Sigmoid colon (tissue), 7 donors: Measurements from ENCODE around the gene PXK. TPM values are rescaled to one million over a fixed set of nuclear protein-coding genes. Genes with fewer than 3 reads are reported as not detected.

ENCODE experiments used
- DNase-seq: peaks from one replicate; pipeline ENCODE4 v3.0.0-alpha.2; 2019
- H3K27ac ChIP-seq, 4 donors: fragments of 200-600 bp; sonication (generic); one replicate each; pipeline ENCODE4 v1.5.1; 2016 to 2019; ENCODE audit warnings: mild to moderate bottlenecking in 1 of 4
- H3K27me3 ChIP-seq, 3 donors: fragments of 200-600 bp; sonication (generic); one replicate each; pipeline ENCODE4 v1.5.1; 2019; ENCODE audit warnings: mild to moderate bottlenecking in 1 of 3
- H3K36me3 ChIP-seq, 4 donors: fragments of 200-600 bp; sonication (generic); one replicate each; pipeline ENCODE4 v1.5.1; 2016 to 2019
- H3K4me1 ChIP-seq, 4 donors: fragments of 200-600 bp; sonication (generic); one replicate each; pipeline ENCODE4 v1.5.1; 2017 to 2019
- H3K4me3 ChIP-seq, 4 donors: fragments of 200-600 bp; sonication (generic); one replicate each; pipeline ENCODE4 v1.5.1; 2017 to 2019; ENCODE audit warnings: mild to moderate bottlenecking in 2 of 4, moderate library complexity in 1 of 4
- H3K9me3 ChIP-seq, 4 donors: fragments of 200-600 bp in 3 of 4; sonication (generic) in 3 of 4; one replicate each; pipeline versions ENCODE4 v1.5.1 to v1.6.1; 2013 to 2019
- CTCF ChIP-seq, 4 experiments: fragments of 450-650 bp in 3 of 4; fragments of 200-600 bp in 1 of 4; IDR thresholded peaks; one replicate each; pipeline ENCODE4 v1.5.1; 2016 to 2019; ENCODE audit warnings: antibody characterized with exemption in 4 of 4, mild to moderate bottlenecking in 3 of 4, moderate library complexity in 2 of 4
- EP300 ChIP-seq, 4 donors: sonication (generic); formaldehyde crosslinking; IDR thresholded peaks; one replicate each; pipeline ENCODE4 v1.6.1; 2017; ENCODE audit warnings: antibody characterized with exemption in 4 of 4
- POLR2A ChIP-seq, 2 donors: fragments of 450-650 bp; IDR thresholded peaks; one replicate each; pipeline ENCODE4 v1.6.1; 2016; ENCODE audit warnings: antibody characterized with exemption in 2 of 2, mild to moderate bottlenecking in 2 of 2, moderate library complexity in 2 of 2
- POLR2AphosphoS5 ChIP-seq, 4 donors: sonication (generic); formaldehyde crosslinking; IDR thresholded peaks; one replicate each; pipeline ENCODE4 v1.6.1; 2017; ENCODE audit warnings: antibody characterized with exemption in 4 of 4
- WGBS, 2 donors: extraction: QIAGEN DNeasy Blood & Tissue Kit; methylation state at CpG; one replicate each; pipeline ENCODE4 v1.1.7; 2013; 5-methylcytosine and 5-hydroxymethylcytosine counted together
- intact Hi-C: fragments of 100-400 bp; cut with DNase I; formaldehyde crosslinking; loops from one replicate; pipeline ENCODE4 v1.15.1; 2023
- polyA plus RNA-seq, 3 donors: library from polyadenylated mRNA; stranded (reverse); fragments of 200-250 nt; gene quantifications; one replicate each; pipeline ENCODE4 v1.2.3, GENCODE V29; 2013
- total RNA-seq, 4 donors: library from RNA; depleted of rRNA; stranded (reverse); fragments of >200 nt; gene quantifications; one replicate each; pipeline ENCODE4 v1.1.0, GENCODE V29; 2016
- donor health status: healthy with polysubstance abuse.
- donor health status: Bipolar disorder and iron deficiency.
- donor health status: healthy.

Gene PXK
- total and polyA plus RNA-seq, 7 donors, result 6.9 to 58.7 (median 30.3) TPM

GRCh38 chr3:58418227-58418626 lies 85.5 kb downstream of the PXK start:
- TF ChIP-seq CTCF (IDR thresholded peaks at IDR 0.05) (no peak), POLR2AphosphoS5 (IDR thresholded peaks at IDR 0.05) (no peak), POLR2A (IDR thresholded peaks at IDR 0.05) (no peak), EP300 (IDR thresholded peaks at IDR 0.05) (no peak)
- 75 to 81% methylated on average over 6 of the region's 6 CpGs for WGBS, 2 donors
- Histone ChIP-seq H3K36me3 (peaks cover 3 to 42% (median 13%) of the 10 kb centered on the region in 4 donors), H3K4me3 (no peak overlapping the region), H3K27me3 (no peaks in the 10 kb centered on the region), H3K4me1 (peaks cover 0 to 32% (median 18%) of the 10 kb centered on the region in 4 donors), H3K9me3 (no peaks in the 10 kb centered on the region), H3K27ac (no peak overlapping the region)
- intact Hi-C loops, result no loop called here
- DNase-seq, result no peak

GRCh38 chr3:58419780-58420507 lies 87.3 kb downstream of the PXK start:
- WGBS, 2 donors, result 39 to 59% methylated on average over 7 of the region's 7 CpGs
- DNase-seq, result peak; percentile 75
- intact Hi-C loops, result loop anchor here (10.0 kb wide), 1 partner anchor 235 kb away; no protein-coding TSS in a partner anchor
- Histone ChIP-seq H3K4me1 (peaks cover 0 to 24% (median 10%) of the 10 kb centered on the region in 4 donors), H3K27ac (peak overlapping the region; percentile 46 to 63 (median 54)), H3K27me3 (no peaks in the 10 kb centered on the region), H3K9me3 (no peaks in the 10 kb centered on the region), H3K4me3 (no peak overlapping the region), H3K36me3 (peaks cover 3 to 57% (median 18%) of the 10 kb centered on the region in 4 donors)
- TF ChIP-seq CTCF (IDR thresholded peaks at IDR 0.05) (no peak), POLR2AphosphoS5 (IDR thresholded peaks at IDR 0.05) (no peak), POLR2A (IDR thresholded peaks at IDR 0.05) (no peak), EP300 (IDR thresholded peaks at IDR 0.05) (no peak)

- H3K9me3 ChIP-seq, result no peaks in the 10 kb centered on the region
- no peak overlapping the region for H3K27ac ChIP-seq
- TF ChIP-seq POLR2A (IDR thresholded peaks at IDR 0.05) (no peak), POLR2AphosphoS5 (IDR thresholded peaks at IDR 0.05) (no peak), EP300 (IDR thresholded peaks at IDR 0.05) (no peak)
- peaks cover 3 to 66% (median 21%) of the 10 kb centered on the region in 4 donors for H3K36me3 ChIP-seq
- intact Hi-C loops, result loop anchor here (10.0 kb wide), 1 partner anchor 236 kb away; no protein-coding TSS in a partner anchor
- 67 to 79% methylated on average over 7 of the region's 7 CpGs for WGBS, 2 donors
- no peak for DNase-seq
- peaks cover 0 to 23% (median 10%) of the 10 kb centered on the region in 4 donors for H3K4me1 ChIP-seq
- no peak overlapping the region for H3K4me3 ChIP-seq
- H3K27me3 ChIP-seq, result no peaks in the 10 kb centered on the region
These were observed 88.3 kb downstream of the PXK start for GRCh38 chr3:58421004-58421403.

DNA sequence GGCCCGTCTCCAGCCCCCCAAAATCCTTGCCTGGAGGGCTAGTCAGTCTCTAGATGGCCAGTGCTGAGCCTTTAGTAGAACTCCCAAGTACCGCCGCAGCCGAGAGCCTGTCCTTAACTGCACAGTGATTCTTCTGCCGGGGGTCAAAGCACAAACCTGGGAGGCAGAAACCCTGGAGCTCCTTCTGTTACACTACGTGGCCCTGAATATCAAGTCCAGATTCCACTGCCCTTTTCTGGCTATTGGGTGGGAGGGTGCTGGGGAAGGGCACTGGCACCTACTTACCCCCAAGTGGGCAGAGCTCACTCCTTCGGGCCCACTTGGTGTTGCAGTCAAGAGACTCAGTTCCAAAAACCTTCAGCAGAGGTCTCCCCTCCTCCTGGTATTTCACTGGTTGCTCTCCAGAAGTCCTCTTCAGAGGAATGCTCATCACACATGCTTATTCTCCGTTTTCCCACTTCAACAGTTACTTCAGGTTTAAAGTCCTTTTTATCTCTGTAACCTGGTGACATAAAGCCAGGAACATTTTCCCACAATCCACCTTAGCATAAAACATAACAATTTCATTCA lies 90.1 kb downstream of the PXK start:
- TF ChIP-seq POLR2AphosphoS5 (IDR thresholded peaks at IDR 0.05) (peak in 1 of 4 donors; percentile 2), EP300 (IDR thresholded peaks at IDR 0.05) (no peak), CTCF (IDR thresholded peaks at IDR 0.05) (no peak)
- Histone ChIP-seq H3K27ac (peak overlapping the region in 1 of 4 donors; percentile 6), H3K36me3 (peaks cover 9 to 73% (median 36%) of the 10 kb centered on the region in 4 donors), H3K4me3 (no peak overlapping the region), H3K9me3 (no peaks in the 10 kb centered on the region), H3K4me1 (peaks cover 0 to 23% (median 10%) of the 10 kb centered on the region in 4 donors), H3K27me3 (no peaks in the 10 kb centered on the region)
- intact Hi-C loops, result loop anchor here (10.0 kb wide), 1 partner anchor 238 kb away; no protein-coding TSS in a partner anchor
- no peak for DNase-seq
- WGBS, 2 donors, result 71 to 79% methylated on average over 8 of the region's 8 CpGs

DNA sequence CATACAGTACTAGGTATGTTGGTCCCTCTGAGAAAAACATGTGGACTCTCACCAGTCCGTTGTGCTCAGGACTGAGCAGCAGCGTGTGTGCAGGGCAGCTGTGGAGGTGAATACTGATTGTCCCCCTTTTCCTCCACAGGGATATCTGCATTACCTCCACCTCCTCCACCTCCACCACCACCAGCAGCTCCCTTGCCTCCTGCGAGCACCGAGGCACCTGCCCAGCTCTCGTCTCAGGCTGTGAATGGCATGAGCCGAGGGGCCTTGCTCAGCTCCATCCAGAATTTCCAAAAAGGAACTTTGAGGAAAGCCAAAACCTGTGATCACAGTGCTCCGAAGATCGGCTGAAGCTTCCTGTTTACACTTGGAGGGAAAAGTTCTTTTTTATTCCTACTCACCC lies 91.9 kb downstream of the PXK start:
- Histone ChIP-seq H3K36me3 (peaks cover 12 to 91% (median 54%) of the 10 kb centered on the region in 4 donors), H3K9me3 (no peaks in the 10 kb centered on the region), H3K4me1 (peaks cover 0 to 18% (median 6%) of the 10 kb centered on the region in 4 donors), H3K27me3 (no peaks in the 10 kb centered on the region), H3K27ac (peak overlapping the region; percentile 16 to 25 (median 22)), H3K4me3 (no peak overlapping the region)
- intact Hi-C loops, result loop anchor here (10.0 kb wide), 1 partner anchor 240 kb away; no protein-coding TSS in a partner anchor
- WGBS, 2 donors, result 73 to 79% methylated on average over 8 of the region's 8 CpGs
- no peak for DNase-seq
- no peak for TF ChIP-seq CTCF (IDR thresholded peaks at IDR 0.05)
- TF ChIP-seq EP300 (IDR thresholded peaks at IDR 0.05), result no peak
- TF ChIP-seq POLR2A (IDR thresholded peaks at IDR 0.05), result no peak
- TF ChIP-seq POLR2AphosphoS5 (IDR thresholded peaks at IDR 0.05), result no peak
